Esophagus squamous epithelium (tissue), 4 donors: Measurements from ENCODE around the gene IP6K2.
"Not testable (repeated sequence)": the region's sequence is repeated elsewhere in the genome, so short reads cannot be mapped to it uniquely, and the experiment has no call there.

Experiments used
- CTCF ChIP-seq, 6 experiments: fragments of 450-650 bp in 4 of 6; fragments of 200-600 bp in 2 of 6; sonication (generic) in 2 of 6; IDR thresholded peaks; one replicate each; pipeline ENCODE4 v1.5.1; 2016 to 2019; ENCODE audit warnings: antibody characterized with exemption in 6 of 6, mild to moderate bottlenecking in 4 of 6, moderate library complexity in 4 of 6
- POLR2A ChIP-seq, 4 donors: fragments of 450-650 bp; IDR thresholded peaks; one replicate each; pipeline ENCODE4 v1.6.1; 2017; ENCODE audit warnings: antibody characterized with exemption in 4 of 4, mild to moderate bottlenecking in 4 of 4, moderate library complexity in 3 of 4

GRCh38 chr3:48759991-48760540, 43.0 kb upstream of the IP6K2 start:
- TF ChIP-seq POLR2A, CTCF (IDR thresholded peaks at IDR 0.05): not testable (repeated sequence)
